HG02571 (cell line): ENCODE results near the gene HIP1R.
"Not testable (repeated sequence)": the region's sequence is repeated elsewhere in the genome, so short reads cannot be mapped to it uniquely, and the experiment has no call there.

Experiments used
- ATAC-seq: cut with Tn5 transposase; IDR thresholded peaks from one replicate; pipeline ENCODE4 v1.9.1; 2021; ENCODE audit warnings: mild to moderate bottlenecking, moderate library complexity; ENCODE audit not compliant: unreplicated experiment

HIP1R gene

DNA sequence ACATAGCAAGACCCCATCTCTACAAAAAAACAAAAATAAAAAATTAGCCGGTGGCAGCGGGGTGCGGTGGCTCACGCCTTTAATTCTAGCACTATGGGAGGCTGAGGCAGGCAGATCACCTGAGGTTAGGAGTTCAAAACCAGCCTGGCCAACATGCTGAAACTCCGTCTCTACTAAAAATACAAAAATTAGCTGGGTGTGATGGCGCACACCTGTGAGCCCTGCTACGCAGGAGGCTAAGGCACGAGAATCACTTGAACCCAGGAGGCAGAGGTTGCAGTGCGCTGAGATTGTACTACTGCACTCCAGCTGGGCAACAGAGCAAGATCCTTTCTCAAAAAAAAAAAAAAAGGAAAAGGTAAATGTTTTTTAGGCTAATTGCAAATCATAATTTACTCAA lies 57.5 kb downstream of the HIP1R start:
- ATAC-seq = not testable (repeated sequence)

DNA sequence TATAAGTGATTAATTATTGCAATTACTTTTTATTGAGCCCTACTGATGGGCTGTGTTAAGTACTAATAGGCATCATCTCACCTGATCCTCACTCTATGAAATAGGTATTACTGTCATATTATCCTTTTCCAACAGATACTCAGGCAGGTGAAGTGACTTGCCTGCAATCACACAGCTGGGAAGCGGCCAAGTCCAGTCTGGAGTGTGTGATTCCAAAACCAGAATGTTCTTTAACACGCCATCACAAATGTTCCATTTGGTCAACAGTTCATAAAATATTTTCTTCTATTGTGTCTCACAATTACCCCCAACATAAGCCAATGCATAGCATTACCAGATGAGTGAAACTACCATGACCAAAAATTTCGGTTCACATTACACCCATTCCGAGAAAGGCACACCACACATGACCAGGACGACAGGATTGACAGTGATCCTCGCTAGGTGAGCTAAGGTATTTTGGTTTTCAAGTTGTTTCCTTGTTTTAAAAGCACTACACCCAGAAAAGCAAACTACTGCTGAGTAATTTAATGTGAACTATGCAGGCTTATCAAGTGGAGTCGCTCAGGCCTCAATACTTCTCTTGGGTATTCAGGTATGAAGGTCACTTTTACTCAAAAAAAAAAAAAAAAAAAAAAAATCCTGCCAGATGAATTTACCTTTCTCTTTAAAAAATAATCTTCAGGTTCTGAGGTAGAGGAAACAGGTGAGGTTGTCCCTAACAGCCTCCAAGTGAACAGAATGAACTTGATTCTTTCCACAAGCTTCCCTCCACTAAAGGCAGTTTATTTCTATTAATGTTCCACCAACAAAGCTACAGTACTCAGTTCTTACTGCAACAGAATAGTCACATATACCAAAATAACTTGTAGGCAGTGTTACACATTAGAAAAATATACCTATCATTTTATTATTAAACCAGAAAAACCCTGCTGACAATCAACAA lies 58.2 kb downstream of the HIP1R start:
- ATAC-seq = no peak

DNA sequence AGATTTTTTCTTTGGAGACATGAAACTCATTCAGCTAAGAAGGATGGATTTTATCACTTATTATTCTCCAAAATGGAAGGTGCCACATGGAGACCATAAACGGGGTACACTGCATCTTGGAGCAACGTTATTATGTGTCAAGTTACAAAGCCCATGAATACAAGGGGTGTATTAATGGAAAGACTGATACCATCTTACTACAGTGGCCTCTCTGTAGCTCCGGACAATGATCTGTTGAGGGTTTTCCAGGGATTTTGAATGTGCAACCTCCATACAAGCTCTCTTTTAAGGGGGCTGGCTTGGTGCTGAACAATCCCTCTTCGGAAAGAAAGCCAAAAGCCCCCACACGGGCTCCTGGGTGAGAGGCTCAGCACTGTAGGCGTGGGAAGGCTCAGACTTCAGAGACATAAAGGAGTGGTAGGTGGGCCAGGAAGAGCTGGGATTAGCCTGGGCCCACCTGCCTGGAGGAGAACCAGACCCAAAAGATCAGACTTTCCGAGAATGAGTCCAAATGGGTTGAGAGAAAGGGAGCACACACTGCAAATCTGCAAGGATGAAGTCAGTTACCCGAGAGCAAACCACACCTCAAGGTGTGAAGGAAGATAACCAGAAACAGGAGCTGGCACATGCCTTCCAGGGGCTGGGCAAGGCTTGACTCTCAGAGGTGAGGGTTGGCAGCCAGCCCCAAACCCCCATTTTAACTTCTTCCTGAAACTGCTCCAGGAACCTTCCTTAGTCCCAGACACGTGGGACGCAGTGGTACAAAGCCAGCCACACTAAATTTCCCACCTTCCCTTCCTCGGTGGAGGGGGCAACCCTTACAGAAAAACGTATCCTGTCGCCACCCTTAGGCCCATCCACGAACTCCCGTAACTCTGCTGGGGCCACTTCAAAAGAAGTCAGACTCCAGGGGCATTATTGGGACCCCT lies 59.2 kb downstream of the HIP1R start:
- no peak for ATAC-seq

DNA sequence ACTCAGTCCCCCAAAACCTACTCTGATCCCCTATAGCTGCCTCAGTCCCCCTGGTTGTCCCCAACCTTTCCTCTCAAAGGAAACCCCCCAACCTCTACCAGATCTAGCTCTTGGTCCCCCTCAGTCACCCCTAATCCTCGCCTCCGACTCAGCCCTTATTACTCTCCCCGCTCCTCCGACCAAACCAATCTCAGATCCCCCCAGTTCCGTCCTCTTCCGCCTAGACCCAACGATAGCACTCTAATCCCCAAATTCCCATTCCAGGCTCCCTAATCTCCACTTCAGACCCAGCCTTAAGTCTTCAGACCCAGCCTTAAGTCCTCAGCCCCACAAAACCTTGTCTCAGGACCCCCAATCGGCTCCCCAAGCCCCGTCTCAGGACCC lies 60.1 kb downstream of the HIP1R start:
- ATAC-seq = no peak

DNA sequence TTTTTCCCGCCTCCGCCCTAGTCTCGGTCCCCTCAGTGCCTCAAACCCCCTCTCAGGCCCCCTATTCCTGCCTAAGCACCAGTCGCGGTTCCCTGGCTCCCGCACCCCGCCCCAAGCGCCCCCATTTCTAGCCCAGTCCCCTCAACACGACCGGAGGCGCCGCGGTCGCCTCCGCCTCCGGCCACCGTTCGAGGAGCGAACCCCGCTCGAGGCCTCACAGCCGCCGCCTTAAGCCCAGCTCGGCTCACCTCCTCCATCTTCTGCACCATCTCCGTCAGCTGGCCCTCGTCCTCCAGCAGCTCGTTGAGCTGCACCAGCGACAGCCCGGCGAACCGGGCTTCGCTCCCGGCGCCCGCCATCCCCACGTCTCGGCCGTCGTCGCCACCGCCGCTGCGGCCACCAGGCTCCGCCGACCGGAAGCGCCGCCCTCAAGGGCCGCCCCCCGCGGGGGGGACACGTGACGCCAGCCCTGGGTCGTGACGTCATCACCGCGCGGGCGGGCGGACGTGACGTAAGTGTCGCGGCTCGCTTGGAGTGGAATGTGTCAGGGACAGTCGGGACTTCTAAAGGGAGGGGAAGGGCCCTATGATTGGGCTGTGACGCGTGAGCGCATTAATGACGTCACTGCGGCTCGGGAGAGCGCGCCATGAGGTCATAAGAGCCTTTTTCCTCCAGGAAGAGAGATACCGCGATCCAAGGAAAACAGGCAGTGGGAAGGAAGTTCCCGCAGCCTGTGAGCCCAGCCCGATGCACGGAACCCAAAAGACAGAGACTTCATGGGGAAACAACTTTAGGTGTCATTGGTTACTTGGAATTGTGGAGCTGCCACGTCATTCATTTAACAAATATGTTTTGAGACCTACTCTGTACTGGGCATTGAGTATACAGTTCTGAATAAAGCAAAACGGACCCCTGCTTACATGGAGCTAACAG lies 60.7 kb downstream of the HIP1R start, which contains the start of gene VPS37B:
Gene VPS37B, minus strand, starts transcription at position 421 of the 933 bp plus-strand sequence. Its CDS starts 62 bp downstream, at position 359.
- no peak for ATAC-seq

DNA sequence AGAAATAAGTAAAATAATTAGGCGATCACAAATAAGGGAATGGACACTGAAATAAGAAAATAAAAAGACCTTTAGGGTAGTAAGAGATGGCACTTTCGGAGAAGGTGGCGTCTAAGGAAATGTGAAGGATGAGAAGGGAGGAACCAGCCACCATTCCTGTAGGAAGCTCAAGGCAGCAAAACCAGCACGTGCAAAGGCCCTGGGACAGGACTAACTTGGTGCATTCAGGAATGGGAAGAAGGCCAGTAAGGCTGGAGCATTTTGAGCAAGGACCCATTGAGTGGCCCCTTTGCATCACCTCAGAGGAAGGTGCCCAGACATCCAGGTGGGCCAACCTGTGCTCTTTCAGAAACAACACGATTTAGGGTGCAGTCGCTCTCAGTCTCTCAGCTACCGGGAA lies 61.4 kb downstream of the HIP1R start:
- ATAC-seq = no peak

DNA sequence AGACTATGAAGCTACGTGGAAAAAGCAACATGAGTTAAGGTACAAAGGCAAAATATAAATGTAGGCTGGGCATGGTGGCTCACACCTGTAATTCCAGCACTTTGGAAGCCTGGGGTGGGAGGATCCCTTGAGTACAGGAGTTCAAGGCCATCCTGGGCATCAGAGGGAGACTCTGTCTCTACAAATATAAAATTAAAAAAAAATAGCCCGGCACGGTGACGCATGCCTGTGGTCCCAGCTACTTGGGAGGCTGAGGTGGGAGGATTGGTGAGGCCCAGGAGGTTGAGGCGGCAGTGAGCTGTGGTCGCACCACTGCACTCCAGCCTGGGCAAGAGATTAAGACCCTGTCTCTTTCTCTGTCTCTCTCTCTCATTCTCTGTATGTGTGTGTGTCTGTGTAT lies 64.6 kb downstream of the HIP1R start:
- ATAC-seq = no peak

DNA sequence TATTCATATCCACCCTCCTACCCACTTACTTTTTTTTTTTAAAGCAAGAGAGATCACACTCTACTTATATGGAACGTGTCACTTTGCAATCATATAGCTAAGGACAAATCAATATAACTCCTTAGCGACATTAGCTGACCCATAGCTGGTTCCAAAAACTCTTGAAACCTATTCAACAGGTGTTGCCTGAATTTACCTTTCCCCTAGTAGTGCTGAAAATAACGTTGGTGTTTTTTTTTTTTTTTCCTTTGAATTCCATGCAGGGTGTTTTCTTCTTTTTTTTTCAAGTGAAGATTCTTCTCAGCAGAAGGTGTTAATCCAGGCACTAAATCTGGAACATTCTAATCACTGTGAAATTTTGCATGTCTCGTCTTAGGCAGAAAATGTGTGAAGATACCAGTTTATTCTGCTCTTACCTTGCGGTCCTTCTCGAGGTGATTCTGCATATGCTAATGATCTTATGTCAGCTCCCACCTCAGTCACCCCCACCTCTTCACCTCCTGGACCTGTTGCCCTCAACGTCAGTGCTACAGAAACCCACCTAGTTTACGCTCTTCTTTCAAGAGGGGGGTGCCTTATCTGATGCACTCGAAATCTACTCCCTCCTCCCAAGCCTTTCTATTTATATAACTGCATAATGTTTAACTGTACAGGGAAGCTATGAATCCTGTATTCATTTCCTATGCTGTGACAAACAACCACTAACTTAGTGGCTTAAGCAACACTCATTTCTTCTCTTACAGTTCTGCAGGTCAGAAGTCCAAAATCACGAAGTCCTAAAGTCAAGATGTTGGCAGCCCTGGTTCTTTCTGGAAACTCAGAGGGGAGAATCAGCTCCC lies 67.8 kb downstream of the HIP1R start:
- ATAC-seq = no peak

DNA sequence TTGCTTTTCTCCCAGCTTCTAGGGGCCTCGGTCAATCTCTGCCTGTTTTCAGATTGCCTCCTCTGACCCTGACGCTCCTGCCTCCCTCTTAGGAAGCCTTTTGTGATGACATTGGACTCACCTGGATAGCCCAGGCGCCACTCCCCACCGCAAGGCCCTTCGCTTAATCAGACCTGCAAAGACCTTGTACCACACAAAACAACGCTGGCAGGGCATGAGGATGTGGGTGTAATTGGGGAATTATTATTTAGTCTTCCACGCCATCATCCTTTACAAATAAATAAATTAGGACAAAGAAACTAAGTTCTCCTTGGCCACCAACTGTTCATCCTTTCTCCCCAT lies 68.4 kb downstream of the HIP1R start:
- no peak for ATAC-seq

DNA sequence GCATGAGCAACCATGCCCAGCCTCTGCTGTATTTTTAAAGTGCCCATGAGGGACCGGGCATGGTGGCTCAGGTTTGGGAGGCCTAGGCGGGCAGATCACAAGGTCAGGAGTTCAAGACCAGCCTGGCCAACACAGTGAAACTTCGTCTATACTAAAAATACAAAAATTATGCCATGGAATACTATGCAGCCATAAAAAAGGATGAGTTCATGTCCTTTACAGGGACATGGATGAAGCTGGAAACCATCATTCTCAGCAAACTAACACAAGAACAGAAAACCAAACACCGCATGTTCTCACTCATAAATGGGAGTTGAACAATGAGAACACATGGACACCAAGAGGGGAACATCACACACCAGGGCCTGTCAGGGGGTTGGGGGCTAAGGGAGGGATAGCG lies 70.0 kb downstream of the HIP1R start:
- not testable (repeated sequence) for ATAC-seq

DNA sequence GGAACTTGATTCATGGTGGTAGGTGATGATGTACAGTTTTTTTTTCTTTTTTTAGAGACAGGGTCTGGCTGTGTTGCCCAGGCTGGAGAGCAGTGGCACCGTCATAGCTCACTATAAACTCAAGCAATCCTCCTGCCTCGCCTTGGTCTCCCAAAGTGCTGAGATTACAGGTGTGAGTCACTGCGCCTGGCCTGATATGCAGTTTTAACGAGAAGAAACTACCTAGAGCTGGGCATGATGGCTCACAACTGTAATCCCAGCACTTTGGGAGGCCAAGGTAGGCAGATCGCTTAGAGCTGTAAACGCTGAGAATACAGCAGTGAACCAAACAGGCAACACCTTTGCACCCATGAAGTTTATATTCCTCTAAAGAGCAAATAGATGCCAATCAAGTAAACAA lies 73.7 kb downstream of the HIP1R start:
- ATAC-seq = no peak

DNA sequence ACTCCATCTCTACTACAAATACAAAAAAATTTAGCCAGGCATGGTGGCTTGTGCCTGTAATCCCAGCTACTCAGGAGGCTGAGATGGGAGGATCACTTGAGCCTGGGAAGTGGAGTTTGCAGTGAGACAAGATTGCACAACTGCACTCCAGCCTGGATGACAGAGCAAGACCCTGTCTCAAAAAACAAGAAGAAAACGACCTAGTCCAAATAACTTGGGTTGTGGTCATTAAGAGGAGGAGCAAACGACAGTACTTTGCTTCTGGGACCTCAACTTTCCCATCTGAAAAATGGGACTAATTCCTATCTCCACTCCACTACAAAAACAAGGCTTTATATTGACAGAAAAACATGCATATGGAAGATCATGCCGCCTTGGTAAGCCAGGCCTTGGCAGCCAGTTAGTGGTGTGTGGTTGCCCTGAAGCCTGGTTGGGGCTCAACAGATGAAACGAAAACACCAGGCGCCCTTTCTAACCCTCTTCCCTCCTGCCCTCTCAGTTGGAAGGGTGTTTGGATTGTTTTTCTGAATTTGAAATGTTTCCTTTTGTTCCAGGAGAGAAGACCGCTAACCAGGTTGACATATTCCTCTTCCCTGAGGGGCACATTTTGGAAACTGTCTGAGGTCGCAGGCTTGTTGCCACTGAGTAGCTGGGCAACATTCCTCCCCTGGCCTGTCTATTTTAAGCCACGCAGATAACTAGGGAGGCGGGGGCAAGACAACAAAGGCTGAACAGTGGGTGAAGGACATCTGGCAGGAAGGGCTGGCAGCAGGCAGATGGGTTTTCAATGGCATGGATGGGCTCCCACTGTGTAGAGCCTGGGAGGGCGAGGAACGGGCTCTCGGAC lies 74.4 kb downstream of the HIP1R start:
- ATAC-seq = no peak
